ENCODE data around the gene PRSS48.
A peak's percentile ranks its signal among the peaks of the same experiment; 100 is the strongest.

PRSS48 gene

GRCh38 chr4:151304755-151305154, 27.8 kb downstream of the PRSS48 start:
- no peak overlapping the region for H3K4me3 ChIP-seq (ENCODE audit: low read depth, low read length)
- TF ChIP-seq CTCF (IDR thresholded peaks at IDR 0.05; ENCODE audit: control insufficient read depth, extremely low read depth, insufficient read depth): no peak
- peak; percentile 44 for DNase-seq (ENCODE audit: low read depth)

DNA sequence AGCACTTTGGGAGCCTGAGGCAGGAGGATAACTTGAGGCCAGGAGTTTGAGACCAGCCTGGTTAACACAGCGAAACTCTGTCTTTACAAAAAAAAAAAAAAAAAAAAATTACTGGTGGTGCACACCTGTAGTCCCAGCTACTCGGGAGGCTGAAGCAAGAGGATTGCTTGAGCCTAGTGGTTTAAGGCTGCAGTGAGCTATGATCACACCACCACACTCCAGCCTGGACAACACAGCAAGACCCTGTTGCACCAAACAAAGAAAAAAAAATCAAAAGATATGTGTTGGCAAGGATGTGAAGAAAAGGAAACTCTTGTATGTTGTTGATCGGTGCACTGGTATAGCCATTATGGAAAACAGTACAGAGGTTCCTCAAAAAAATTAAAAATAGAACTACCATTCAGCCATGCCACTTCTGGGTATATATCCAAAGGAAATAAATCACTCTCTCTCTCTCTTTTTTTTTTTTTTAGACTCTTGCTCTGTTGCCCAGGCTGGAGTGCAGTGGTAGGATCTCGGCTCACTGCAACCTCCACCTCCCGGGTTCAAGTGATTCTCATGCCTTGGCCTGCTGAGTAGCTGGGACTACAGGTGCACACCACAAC, 33.3 kb downstream of the PRSS48 start:
- no peak for TF ChIP-seq CTCF (IDR thresholded peaks at IDR 0.05; ENCODE audit: control insufficient read depth, extremely low read depth, insufficient read depth)
- no peak overlapping the region for H3K4me3 ChIP-seq (ENCODE audit: low read depth, low read length)
- no peak for DNase-seq (ENCODE audit: low read depth)

- no peak for TF ChIP-seq CTCF (IDR thresholded peaks at IDR 0.05; ENCODE audit: control insufficient read depth, extremely low read depth, insufficient read depth)
- H3K4me3 ChIP-seq (ENCODE audit: low read depth, low read length): no peak overlapping the region
- DNase-seq (ENCODE audit: low read depth): no peak
Measured at GRCh38 chr4:151313306-151314009, 36.5 kb downstream of the PRSS48 start.

DNA sequence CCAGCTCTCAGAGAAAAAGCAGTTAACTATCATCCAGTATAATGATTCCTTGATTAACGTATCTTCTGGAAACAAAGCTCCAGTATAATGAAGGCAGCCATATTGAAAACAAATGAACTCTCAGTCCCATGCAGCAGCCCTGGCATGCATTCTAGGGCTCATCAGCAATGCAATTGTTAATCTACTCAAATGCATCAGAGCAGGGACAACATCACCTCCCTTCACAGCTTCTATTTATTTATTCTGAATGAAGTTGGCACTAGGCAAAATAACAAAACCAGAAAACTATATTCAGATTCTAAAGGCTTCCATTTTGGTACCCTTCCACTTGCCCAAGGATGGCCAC, 37.0 kb downstream of the PRSS48 start:
- no peak for TF ChIP-seq CTCF (IDR thresholded peaks at IDR 0.05; ENCODE audit: control insufficient read depth, extremely low read depth, insufficient read depth)
- H3K4me3 ChIP-seq (ENCODE audit: low read depth, low read length): no peak overlapping the region
- DNase-seq (ENCODE audit: low read depth): no peak

GRCh38 chr4:151314479-151314878, 37.5 kb downstream of the PRSS48 start:
- H3K4me3 ChIP-seq (ENCODE audit: low read depth, low read length): no peak overlapping the region
- DNase-seq (ENCODE audit: low read depth): no peak
- TF ChIP-seq CTCF (IDR thresholded peaks at IDR 0.05; ENCODE audit: control insufficient read depth, extremely low read depth, insufficient read depth): no peak

DNA sequence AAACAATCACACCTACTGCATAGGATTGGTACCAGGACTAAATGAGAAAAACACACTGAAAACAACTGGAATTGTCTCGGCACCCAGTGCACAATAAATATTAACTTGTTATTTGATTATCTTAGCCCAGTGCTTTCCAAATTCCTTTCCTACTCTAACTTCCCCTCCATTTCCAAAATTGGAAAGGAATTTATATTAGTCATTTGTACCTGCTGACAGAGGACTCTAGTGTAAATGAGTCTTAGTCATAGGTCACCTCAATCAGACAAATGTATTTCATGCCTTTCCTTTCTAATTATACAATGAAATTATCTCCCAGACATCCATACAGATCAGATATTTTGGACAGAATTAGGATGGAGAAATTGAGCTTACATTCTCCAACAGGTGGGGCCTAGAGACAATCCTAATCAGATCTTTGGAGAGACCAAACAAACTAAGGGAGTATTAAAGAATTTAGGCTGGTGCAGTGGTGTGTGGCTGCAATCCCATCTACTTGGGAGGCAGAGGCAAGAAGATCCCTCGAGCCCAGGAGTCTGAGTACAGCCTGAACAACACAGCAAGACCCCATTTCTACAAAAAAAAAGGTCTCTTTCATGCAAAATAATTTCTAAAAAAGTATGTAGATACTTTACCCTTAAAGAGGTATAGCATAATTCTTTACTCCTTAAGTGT, 38.4 kb downstream of the PRSS48 start:
- no peak overlapping the region for H3K4me3 ChIP-seq (ENCODE audit: low read depth, low read length)
- no peak for DNase-seq (ENCODE audit: low read depth)
- no peak for TF ChIP-seq CTCF (IDR thresholded peaks at IDR 0.05; ENCODE audit: control insufficient read depth, extremely low read depth, insufficient read depth)
